ENCODE measurements around the gene LRFN4.

LRFN4 gene

DNA sequence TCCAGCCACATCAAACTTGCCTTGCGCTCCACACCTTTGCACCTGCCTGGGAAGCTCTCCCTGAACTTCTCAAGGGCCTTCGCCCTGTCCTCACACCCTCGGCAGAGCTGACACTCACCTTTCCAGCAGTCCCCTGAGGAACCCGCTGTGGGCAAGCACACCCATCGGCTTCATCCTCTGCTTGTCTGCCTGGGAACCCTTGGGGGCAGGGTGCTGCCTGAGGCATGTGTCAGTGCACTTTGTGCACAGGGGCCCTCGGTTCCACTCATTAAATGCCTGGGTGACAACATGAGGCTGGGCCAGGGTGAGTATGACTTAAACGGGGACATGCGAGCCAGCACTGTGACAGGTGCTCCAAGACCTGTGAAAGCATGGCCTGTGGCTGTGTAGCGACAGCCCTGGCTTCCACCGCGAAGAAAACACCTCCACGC, 2.6 kb upstream of the LRFN4 start:
- in situ Hi-C loops (cut with HindIII; ENCODE audit: low sequenced_read_pairs) = no loop called here
- no peak for DNase-seq (ENCODE audit: low read depth)
- TF ChIP-seq, protein P1, sequence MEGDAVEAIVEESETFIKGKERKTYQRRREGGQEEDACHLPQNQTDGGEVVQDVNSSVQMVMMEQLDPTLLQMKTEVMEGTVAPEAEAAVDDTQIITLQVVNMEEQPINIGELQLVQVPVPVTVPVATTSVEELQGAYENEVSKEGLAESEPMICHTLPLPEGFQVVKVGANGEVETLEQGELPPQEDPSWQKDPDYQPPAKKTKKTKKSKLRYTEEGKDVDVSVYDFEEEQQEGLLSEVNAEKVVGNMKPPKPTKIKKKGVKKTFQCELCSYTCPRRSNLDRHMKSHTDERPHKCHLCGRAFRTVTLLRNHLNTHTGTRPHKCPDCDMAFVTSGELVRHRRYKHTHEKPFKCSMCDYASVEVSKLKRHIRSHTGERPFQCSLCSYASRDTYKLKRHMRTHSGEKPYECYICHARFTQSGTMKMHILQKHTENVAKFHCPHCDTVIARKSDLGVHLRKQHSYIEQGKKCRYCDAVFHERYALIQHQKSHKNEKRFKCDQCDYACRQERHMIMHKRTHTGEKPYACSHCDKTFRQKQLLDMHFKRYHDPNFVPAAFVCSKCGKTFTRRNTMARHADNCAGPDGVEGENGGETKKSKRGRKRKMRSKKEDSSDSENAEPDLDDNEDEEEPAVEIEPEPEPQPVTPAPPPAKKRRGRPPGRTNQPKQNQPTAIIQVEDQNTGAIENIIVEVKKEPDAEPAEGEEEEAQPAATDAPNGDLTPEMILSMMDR (IDR thresholded peaks at IDR 0.05; ENCODE audit: low read depth, low read length, missing control alignments) = no peak
- no peak overlapping the region for H3K4me3 ChIP-seq (ENCODE audit: low read depth, low read length)

DNA sequence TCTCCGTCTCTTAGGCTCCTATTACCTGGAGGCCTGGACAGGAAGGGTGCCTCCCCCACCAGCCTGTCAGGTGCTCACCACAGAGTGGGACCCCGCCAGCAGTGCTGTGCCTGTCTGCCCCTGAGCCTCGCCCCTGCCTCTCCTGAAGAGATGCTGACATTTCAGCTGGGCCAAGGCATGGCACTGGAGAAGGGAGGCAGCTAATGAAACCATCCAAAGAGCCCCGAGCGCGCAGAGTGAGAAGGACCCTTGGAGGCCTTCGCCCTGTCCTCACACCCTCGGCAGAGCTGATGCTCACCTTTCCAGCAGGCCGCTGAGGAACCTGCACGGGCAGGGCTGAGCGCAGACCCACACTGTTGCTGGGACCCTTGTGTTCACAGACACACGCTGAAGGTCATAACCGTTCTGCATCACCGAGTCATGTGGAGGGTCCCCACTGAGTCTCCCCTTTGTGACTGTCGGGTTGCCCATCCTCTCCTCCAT, 2.1 kb upstream of the LRFN4 start:
- no peak for DNase-seq (ENCODE audit: low read depth)
- in situ Hi-C loops (cut with HindIII; ENCODE audit: low sequenced_read_pairs) = no loop called here
- TF ChIP-seq, protein P1 (IDR thresholded peaks at IDR 0.05; ENCODE audit: low read depth, low read length, missing control alignments) = no peak
- H3K4me3 ChIP-seq (ENCODE audit: low read depth, low read length) = no peak overlapping the region

DNA sequence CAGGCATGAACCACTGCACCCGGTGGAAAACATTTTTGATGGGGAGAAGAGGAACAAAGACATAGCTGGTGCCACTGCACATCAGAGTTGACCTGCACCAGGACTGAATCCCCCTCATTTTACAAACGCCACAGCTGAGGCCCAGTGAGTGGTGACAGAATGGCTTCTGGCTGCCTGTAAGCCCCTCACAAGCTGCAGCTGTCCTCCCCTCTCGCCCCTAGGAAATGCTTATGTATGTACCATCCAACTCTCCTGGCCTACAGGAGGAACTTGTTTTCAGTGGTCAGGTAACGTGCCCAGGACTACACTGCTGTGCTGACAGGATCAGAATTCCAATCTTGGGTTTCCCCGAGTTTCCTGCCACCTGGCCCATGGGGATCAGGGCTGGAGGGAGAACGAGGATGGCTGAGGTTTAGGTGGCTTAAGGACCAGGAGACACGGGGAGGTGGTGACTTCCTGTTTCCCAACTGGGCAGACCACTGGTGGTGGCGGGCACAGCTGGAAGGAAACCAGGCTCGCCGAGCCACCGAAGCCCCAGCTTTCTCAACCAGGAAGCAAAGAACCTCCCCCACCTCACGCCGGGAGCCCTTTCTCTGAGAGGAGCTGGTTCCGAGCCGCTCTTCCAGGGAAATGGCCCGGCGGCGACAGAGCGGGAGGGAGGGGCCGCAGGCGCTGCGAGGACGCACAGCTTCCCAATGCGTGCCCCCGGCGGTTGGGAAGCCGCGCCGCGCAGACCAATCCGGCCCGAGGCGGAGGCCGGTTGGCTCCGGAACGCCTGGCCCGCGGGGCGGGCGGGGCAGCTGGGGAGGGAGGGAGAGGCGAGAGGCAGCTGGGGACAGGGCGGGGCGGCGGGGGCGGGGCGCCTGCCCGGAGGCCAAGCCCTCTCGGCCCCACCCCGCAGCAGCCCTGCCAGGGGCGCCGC, 1.0 kb upstream of the LRFN4 start:
- TF ChIP-seq, protein P1 (IDR thresholded peaks at IDR 0.05; ENCODE audit: low read depth, low read length, missing control alignments) = no peak
- peak; percentile 48 for DNase-seq (ENCODE audit: low read depth)
- H3K4me3 ChIP-seq (ENCODE audit: low read depth, low read length) = peak overlapping the region; percentile 67
- in situ Hi-C loops (cut with HindIII; ENCODE audit: low sequenced_read_pairs) = no loop called here

DNA sequence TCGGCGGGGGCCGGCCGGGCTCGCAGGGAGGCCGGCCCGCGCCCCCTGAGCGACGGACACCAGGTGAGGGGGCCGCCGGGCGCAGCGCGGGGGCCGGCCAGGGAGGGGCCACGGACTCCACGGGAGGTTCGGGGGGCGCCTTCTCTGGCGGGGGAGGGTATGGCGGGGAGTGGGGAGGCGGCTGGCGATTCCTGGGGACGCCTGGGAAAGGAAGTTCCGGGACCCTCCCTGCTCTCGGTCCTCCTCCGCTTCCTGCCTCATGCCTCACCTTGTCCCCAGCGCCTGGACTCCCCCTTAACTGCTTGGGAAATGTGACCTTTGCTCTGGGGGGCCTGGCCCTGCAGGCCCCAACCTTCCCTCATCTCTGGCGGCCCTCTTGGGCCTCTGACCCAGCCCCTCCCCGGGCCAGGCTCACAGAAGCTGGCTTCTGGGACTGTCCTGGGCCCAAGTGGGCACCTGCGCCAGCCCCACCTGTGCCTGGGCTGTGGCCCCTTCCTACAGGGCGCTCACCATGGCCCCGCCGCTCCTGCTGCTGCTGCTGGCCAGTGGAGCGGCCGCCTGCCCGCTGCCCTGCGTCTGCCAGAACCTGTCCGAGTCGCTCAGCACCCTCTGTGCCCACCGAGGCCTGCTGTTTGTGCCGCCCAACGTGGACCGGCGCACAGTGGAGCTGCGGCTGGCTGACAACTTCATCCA, 516 bp downstream of the LRFN4 start:
- in situ Hi-C loops (cut with HindIII; ENCODE audit: low sequenced_read_pairs) = no loop called here
- peak overlapping the region; percentile 67 for H3K4me3 ChIP-seq (ENCODE audit: low read depth, low read length)
- DNase-seq (ENCODE audit: low read depth) = no peak
- TF ChIP-seq, protein P1 (IDR thresholded peaks at IDR 0.05; ENCODE audit: low read depth, low read length, missing control alignments) = no peak

DNA sequence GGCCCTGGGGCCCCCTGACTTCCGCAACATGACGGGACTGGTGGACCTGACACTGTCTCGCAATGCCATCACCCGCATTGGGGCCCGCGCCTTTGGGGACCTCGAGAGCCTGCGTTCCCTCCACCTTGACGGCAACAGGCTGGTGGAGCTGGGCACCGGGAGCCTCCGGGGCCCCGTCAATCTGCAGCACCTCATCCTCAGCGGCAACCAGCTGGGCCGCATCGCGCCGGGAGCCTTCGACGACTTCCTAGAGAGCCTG, 992 bp downstream of the LRFN4 start:
- peak overlapping the region; percentile 67 for H3K4me3 ChIP-seq (ENCODE audit: low read depth, low read length)
- TF ChIP-seq, protein P1 (IDR thresholded peaks at IDR 0.05; ENCODE audit: low read depth, low read length, missing control alignments) = no peak
- in situ Hi-C loops (cut with HindIII; ENCODE audit: low sequenced_read_pairs) = no loop called here
- no peak for DNase-seq (ENCODE audit: low read depth)

DNA sequence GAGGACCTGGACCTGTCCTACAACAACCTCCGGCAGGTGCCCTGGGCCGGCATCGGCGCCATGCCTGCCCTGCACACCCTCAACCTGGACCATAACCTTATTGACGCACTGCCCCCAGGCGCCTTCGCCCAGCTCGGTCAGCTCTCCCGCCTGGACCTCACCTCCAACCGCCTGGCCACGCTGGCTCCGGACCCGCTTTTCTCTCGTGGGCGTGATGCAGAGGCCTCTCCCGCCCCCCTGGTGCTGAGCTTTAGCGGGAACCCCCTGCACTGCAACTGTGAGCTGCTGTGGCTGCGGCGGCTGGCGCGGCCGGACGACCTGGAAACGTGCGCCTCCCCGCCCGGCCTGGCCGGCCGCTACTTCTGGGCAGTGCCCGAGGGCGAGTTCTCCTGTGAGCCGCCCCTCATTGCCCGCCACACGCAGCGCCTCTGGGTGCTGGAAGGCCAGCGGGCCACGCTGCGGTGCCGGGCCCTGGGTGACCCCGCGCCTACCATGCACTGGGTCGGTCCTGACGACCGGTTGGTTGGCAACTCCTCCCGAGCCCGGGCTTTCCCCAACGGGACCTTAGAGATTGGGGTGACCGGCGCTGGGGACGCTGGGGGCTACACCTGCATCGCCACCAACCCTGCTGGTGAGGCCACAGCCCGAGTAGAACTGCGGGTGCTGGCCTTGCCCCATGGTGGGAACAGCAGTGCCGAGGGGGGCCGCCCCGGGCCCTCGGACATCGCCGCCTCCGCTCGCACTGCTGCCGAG, 1.5 kb downstream of the LRFN4 start:
- no peak for DNase-seq (ENCODE audit: low read depth)
- TF ChIP-seq, protein P1 (IDR thresholded peaks at IDR 0.05; ENCODE audit: low read depth, low read length, missing control alignments) = no peak
- in situ Hi-C loops (cut with HindIII; ENCODE audit: low sequenced_read_pairs) = no loop called here
- H3K4me3 ChIP-seq (ENCODE audit: low read depth, low read length) = no peak overlapping the region
